ENCODE data around the gene ADCY5. TPM values are rescaled to one million over a fixed set of nuclear protein-coding genes. Genes with fewer than 3 reads are reported as not detected.
"Not testable (repeated sequence)": the region's sequence is repeated elsewhere in the genome, so short reads cannot be mapped to it uniquely, and the experiment has no call there.

The ADCY5 gene
- total RNA-seq (2014; rRNA removed; shearing (Covaris generic)) = 0.16 and 0.82 TPM in 2 replicates

- Histone ChIP-seq H3K9me3 (replicated peaks) (peaks cover 6% of the 10 kb centered on the region), H3K27ac (no peak within 1 kb of the TSS), H3K36me3 (no peaks in the 10 kb centered on the region), H3K4me3 (peak within 1 kb of the TSS; percentile 43), H3K27me3 (replicated peaks) (peaks cover 60% of the 10 kb centered on the region), H3K4me1 (replicated peaks) (peaks cover 17% of the 10 kb centered on the region)
- no peak for DNase-seq (ENCODE audit: low read depth in 1 of 2, low spot score in 2 of 2)
Observed at GRCh38 chr3:123448536-123449101, at the start of gene ADCY5. ADCY5 (minus strand) TSS chr3:123449090; CDS start chr3:123448545, 545 bp downstream.

- H3K27ac ChIP-seq = no peak overlapping the region
- peaks cover 6% of the 10 kb centered on the region for H3K4me1 ChIP-seq (replicated peaks)
- H3K9me3 ChIP-seq (replicated peaks) = no peaks in the 10 kb centered on the region
- no peaks in the 10 kb centered on the region for H3K27me3 ChIP-seq (replicated peaks)
- peaks cover 6% of the 10 kb centered on the region for H3K36me3 ChIP-seq
- DNase-seq (ENCODE audit: low read depth in 1 of 2, low spot score in 2 of 2) = no peak
- H3K4me3 ChIP-seq = no peak overlapping the region
Observed at GRCh38 chr3:123493912-123494311, 45.0 kb upstream of the ADCY5 start.

DNA sequence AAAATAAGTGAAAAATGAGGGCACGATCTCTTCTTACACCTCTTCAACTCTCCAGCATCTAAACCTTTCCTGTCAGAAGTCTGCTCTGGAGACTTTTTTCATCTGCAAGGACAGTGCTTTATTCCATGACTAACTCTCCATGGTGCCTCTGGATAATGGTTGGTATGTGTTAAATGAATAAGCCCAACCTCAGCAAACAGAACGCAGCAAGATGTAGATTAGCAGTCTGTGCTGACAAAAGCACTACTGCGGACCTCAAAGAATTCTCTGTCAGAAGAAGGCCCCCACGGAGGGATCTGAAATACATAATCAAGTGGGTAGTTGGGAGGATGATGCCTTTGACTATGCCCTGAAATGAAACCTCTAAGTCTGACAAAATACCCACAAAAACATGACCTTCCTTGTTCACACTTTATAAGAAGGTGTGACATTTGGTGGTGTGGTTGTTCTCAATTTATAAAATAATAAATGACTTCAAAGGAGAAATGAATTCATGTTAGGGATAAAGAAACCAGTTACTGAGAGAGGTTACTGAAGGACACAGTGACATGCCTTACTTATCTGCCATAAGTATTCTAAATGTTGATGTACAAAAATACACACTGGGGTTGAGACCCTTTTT lies 43.2 kb upstream of the ADCY5 start:
- no peak for DNase-seq (ENCODE audit: low read depth in 1 of 2, low spot score in 2 of 2)
- Histone ChIP-seq H3K4me1 (replicated peaks) (no peaks in the 10 kb centered on the region), H3K9me3 (replicated peaks) (no peaks in the 10 kb centered on the region), H3K27ac (no peak overlapping the region), H3K4me3 (no peak overlapping the region), H3K27me3 (replicated peaks) (no peaks in the 10 kb centered on the region), H3K36me3 (0 out of 2 replicates have a peak, but pooled peaks cover 6% of the 10 kb centered on the region)

GRCh38 chr3:123489400-123490004 lies 40.6 kb upstream of the ADCY5 start:
- no peak overlapping the region for H3K27ac ChIP-seq
- H3K9me3 ChIP-seq (replicated peaks) = no peaks in the 10 kb centered on the region
- no peaks in the 10 kb centered on the region for H3K4me1 ChIP-seq (replicated peaks)
- no peaks in the 10 kb centered on the region for H3K27me3 ChIP-seq (replicated peaks)
- DNase-seq (ENCODE audit: low read depth in 1 of 2, low spot score in 2 of 2) = peak in 1 of 2 experiments; percentile 43
- 0 out of 2 replicates have a peak, but pooled peaks cover 6% of the 10 kb centered on the region for H3K36me3 ChIP-seq
- H3K4me3 ChIP-seq = no peak overlapping the region

- DNase-seq (ENCODE audit: low read depth in 1 of 2, low spot score in 2 of 2) = no peak
- Histone ChIP-seq H3K36me3 (0 out of 2 replicates have a peak, but pooled peaks cover 2% of the 10 kb centered on the region), H3K4me1 (replicated peaks) (no peaks in the 10 kb centered on the region), H3K9me3 (replicated peaks) (no peaks in the 10 kb centered on the region), H3K27me3 (replicated peaks) (no peaks in the 10 kb centered on the region), H3K27ac (no peak overlapping the region), H3K4me3 (no peak overlapping the region)
Observed at GRCh38 chr3:123488645-123489347, 39.9 kb upstream of the ADCY5 start.

GRCh38 chr3:123487063-123487462 lies 38.2 kb upstream of the ADCY5 start:
- not testable (repeated sequence) for DNase-seq (ENCODE audit: low read depth in 1 of 2, low spot score in 2 of 2); H3K27ac ChIP-seq

GRCh38 chr3:123486460-123486859 lies 37.6 kb upstream of the ADCY5 start:
- DNase-seq (ENCODE audit: low read depth in 1 of 2, low spot score in 2 of 2) = no peak

More at GRCh38 chr3:123487063-123487462, 38.2 kb upstream of the ADCY5 start:
- H3K4me1 ChIP-seq (replicated peaks); H3K4me3 ChIP-seq; H3K36me3 ChIP-seq; H3K27me3 ChIP-seq (replicated peaks); H3K9me3 ChIP-seq (replicated peaks): not testable (repeated sequence)

GRCh38 chr3:123485551-123485950 lies 36.7 kb upstream of the ADCY5 start:
- Histone ChIP-seq H3K27ac (no peak overlapping the region), H3K4me3 (no peak overlapping the region), H3K4me1 (replicated peaks) (no peaks in the 10 kb centered on the region), H3K27me3 (replicated peaks) (no peaks in the 10 kb centered on the region), H3K9me3 (replicated peaks) (no peaks in the 10 kb centered on the region), H3K36me3 (no peaks in the 10 kb centered on the region)
- DNase-seq (ENCODE audit: low read depth in 1 of 2, low spot score in 2 of 2) = no peak

More at GRCh38 chr3:123486460-123486859, 37.6 kb upstream of the ADCY5 start:
- no peak overlapping the region for H3K27ac ChIP-seq
- H3K4me1 ChIP-seq (replicated peaks) = no peaks in the 10 kb centered on the region
- H3K4me3 ChIP-seq = no peak overlapping the region
- no peaks in the 10 kb centered on the region for H3K36me3 ChIP-seq
- H3K9me3 ChIP-seq (replicated peaks) = no peaks in the 10 kb centered on the region
- H3K27me3 ChIP-seq (replicated peaks) = no peaks in the 10 kb centered on the region

GRCh38 chr3:123483146-123483545 lies 34.3 kb upstream of the ADCY5 start:
- Histone ChIP-seq H3K4me1 (replicated peaks) (no peaks in the 10 kb centered on the region), H3K36me3 (no peaks in the 10 kb centered on the region), H3K9me3 (replicated peaks) (no peaks in the 10 kb centered on the region), H3K27ac (no peak overlapping the region), H3K27me3 (replicated peaks) (0 out of 2 replicates have a peak, but pooled peaks cover 2% of the 10 kb centered on the region), H3K4me3 (no peak overlapping the region)
- DNase-seq (ENCODE audit: low read depth in 1 of 2, low spot score in 2 of 2) = no peak

GRCh38 chr3:123481722-123482457 lies 33.0 kb upstream of the ADCY5 start:
- Histone ChIP-seq H3K4me3 (no peak overlapping the region), H3K27ac (no peak overlapping the region), H3K27me3 (replicated peaks) (0 out of 2 replicates have a peak, but pooled peaks cover 2% of the 10 kb centered on the region), H3K36me3 (no peaks in the 10 kb centered on the region), H3K4me1 (replicated peaks) (no peaks in the 10 kb centered on the region), H3K9me3 (replicated peaks) (no peaks in the 10 kb centered on the region)
- no peak for DNase-seq (ENCODE audit: low read depth in 1 of 2, low spot score in 2 of 2)

- no peak for DNase-seq (ENCODE audit: low read depth in 1 of 2, low spot score in 2 of 2)
- no peaks in the 10 kb centered on the region for H3K4me1 ChIP-seq (replicated peaks)
- no peaks in the 10 kb centered on the region for H3K9me3 ChIP-seq (replicated peaks)
- H3K36me3 ChIP-seq = no peaks in the 10 kb centered on the region
- no peak overlapping the region for H3K4me3 ChIP-seq
- H3K27ac ChIP-seq = no peak overlapping the region
- 0 out of 2 replicates have a peak, but pooled peaks cover 2% of the 10 kb centered on the region for H3K27me3 ChIP-seq (replicated peaks)
Observed at GRCh38 chr3:123481071-123481470, 32.2 kb upstream of the ADCY5 start.

DNA sequence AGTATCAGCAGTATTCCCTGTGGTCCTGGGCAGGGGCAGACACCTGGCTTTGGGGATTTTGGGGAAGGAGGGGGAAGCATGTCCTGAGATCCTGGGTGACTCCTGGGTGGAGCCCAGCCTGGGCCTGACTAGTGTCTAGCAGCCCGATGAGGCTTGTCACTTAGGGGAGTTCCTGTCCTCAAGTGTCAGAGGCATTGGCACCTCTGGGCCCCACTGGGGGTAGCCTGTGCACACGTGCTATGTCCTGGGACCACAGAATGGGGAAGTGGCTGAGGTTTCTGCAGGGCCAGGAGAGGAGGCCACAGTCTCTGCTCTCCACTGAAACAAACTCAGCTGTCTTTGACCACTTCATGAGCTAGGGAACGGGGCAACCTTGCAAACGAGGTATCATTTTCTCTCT lies 31.5 kb upstream of the ADCY5 start:
- Histone ChIP-seq H3K4me1 (replicated peaks) (no peaks in the 10 kb centered on the region), H3K27me3 (replicated peaks) (peaks cover 3% of the 10 kb centered on the region; the same call in 1 of the 2 replicates)
- no peak for DNase-seq (ENCODE audit: low read depth in 1 of 2, low spot score in 2 of 2)

GRCh38 chr3:123479891-123480290 lies 31.0 kb upstream of the ADCY5 start:
- Histone ChIP-seq H3K36me3 (no peaks in the 10 kb centered on the region), H3K27me3 (replicated peaks) (peaks cover 8% of the 10 kb centered on the region), H3K27ac (no peak overlapping the region), H3K4me1 (replicated peaks) (no peaks in the 10 kb centered on the region), H3K9me3 (replicated peaks) (no peaks in the 10 kb centered on the region), H3K4me3 (no peak overlapping the region)
- DNase-seq (ENCODE audit: low read depth in 1 of 2, low spot score in 2 of 2) = no peak

More for the DNA sequence above, 31.5 kb upstream of the ADCY5 start:
- Histone ChIP-seq H3K27ac (no peak overlapping the region), H3K4me3 (no peak overlapping the region), H3K9me3 (replicated peaks) (no peaks in the 10 kb centered on the region), H3K36me3 (no peaks in the 10 kb centered on the region)

Data from SJSA1 (cell line).